ENCODE results near the gene SAMD10. TPM values are rescaled to one million over a fixed set of nuclear protein-coding genes. Genes with fewer than 3 reads are reported as not detected.
A peak's percentile ranks its signal among the peaks of the same experiment; 100 is the strongest.

Gene SAMD10
- total and polyA plus RNA-seq, 2 experiments from 2014 or later: 20.3 to 36.5 TPM

- Histone ChIP-seq H3K27me3 (no peaks in the 10 kb centered on the region), H3K9me3 (ENCODE audit: low read depth) (no peaks in the 10 kb centered on the region), H3K27ac (no peak overlapping the region), H3K4me3 (no peak overlapping the region), H3K36me3 (peaks cover 12% of the 10 kb centered on the region), H3K4me1 (ENCODE audit: low read depth) (no peaks in the 10 kb centered on the region)
- DNase-seq (ENCODE audit: low read depth in 1 of 2, low spot score in 1 of 2): no peak
- no peak for TF ChIP-seq CTCF (IDR thresholded peaks at IDR 0.05; ENCODE audit: low read depth, low read length)
Observed at GRCh38 chr20:63937596-63937995, 41.8 kb downstream of the SAMD10 start.

GRCh38 chr20:63935447-63935846, 44.0 kb downstream of the SAMD10 start:
- no peak for DNase-seq (ENCODE audit: low read depth in 1 of 2, low spot score in 1 of 2)
- peaks cover 22% of the 10 kb centered on the region for H3K36me3 ChIP-seq
- no peak overlapping the region for H3K4me3 ChIP-seq

GRCh38 chr20:63934271-63935068, 45.0 kb downstream of the SAMD10 start:
- Histone ChIP-seq H3K36me3 (peaks cover 24% of the 10 kb centered on the region), H3K9me3 (ENCODE audit: low read depth) (no peaks in the 10 kb centered on the region), H3K4me1 (ENCODE audit: low read depth) (no peaks in the 10 kb centered on the region), H3K4me3 (no peak overlapping the region), H3K27me3 (no peaks in the 10 kb centered on the region), H3K27ac (no peak overlapping the region)
- TF ChIP-seq CTCF (IDR thresholded peaks at IDR 0.05; ENCODE audit: low read depth, low read length): peak; percentile 31
- DNase-seq (ENCODE audit: low read depth in 1 of 2, low spot score in 1 of 2): peak in 1 of 2 donors; percentile 49

More at GRCh38 chr20:63935447-63935846, 44.0 kb downstream of the SAMD10 start:
- H3K27me3 ChIP-seq: no peaks in the 10 kb centered on the region
- no peaks in the 10 kb centered on the region for H3K9me3 ChIP-seq (ENCODE audit: low read depth)
- no peaks in the 10 kb centered on the region for H3K4me1 ChIP-seq (ENCODE audit: low read depth)
- TF ChIP-seq CTCF (IDR thresholded peaks at IDR 0.05; ENCODE audit: low read depth, low read length): no peak
- no peak overlapping the region for H3K27ac ChIP-seq

GRCh38 chr20:63933646-63934045, 45.8 kb downstream of the SAMD10 start:
- DNase-seq (ENCODE audit: low read depth in 1 of 2, low spot score in 1 of 2): no peak
- H3K27me3 ChIP-seq: no peaks in the 10 kb centered on the region
- no peaks in the 10 kb centered on the region for H3K9me3 ChIP-seq (ENCODE audit: low read depth)
- H3K4me1 ChIP-seq (ENCODE audit: low read depth): no peaks in the 10 kb centered on the region
- H3K4me3 ChIP-seq: no peak overlapping the region
- no peak overlapping the region for H3K27ac ChIP-seq
- peaks cover 27% of the 10 kb centered on the region for H3K36me3 ChIP-seq
- no peak for TF ChIP-seq CTCF (IDR thresholded peaks at IDR 0.05; ENCODE audit: low read depth, low read length)

GRCh38 chr20:63932606-63933160, 46.8 kb downstream of the SAMD10 start:
- DNase-seq (ENCODE audit: low read depth in 1 of 2, low spot score in 1 of 2): no peak
- H3K27me3 ChIP-seq: no peaks in the 10 kb centered on the region
- no peak for TF ChIP-seq CTCF (IDR thresholded peaks at IDR 0.05; ENCODE audit: low read depth, low read length)
- H3K4me1 ChIP-seq (ENCODE audit: low read depth): no peaks in the 10 kb centered on the region
- no peaks in the 10 kb centered on the region for H3K9me3 ChIP-seq (ENCODE audit: low read depth)
- peaks cover 27% of the 10 kb centered on the region for H3K36me3 ChIP-seq
- no peak overlapping the region for H3K4me3 ChIP-seq
- H3K27ac ChIP-seq: no peak overlapping the region

All from cardiac muscle cell (in vitro differentiated cells and primary cell).